K562 (cell line): ENCODE measurements around the gene KHSRP.
A peak's percentile ranks its signal among the peaks of the same experiment; 100 is the strongest.

Experiments
- SIN3A ChIP-seq, 2 experiments: fragments of 150-350 bp in 1 of 2; IDR thresholded peaks; 2 replicates each; pipeline ENCODE4 v1.6.1; 2011 to 2016; ENCODE audit warnings: borderline replicate concordance in 2 of 2, low read depth in 2 of 2, low read length in 2 of 2, mild to moderate bottlenecking in 2 of 2, moderate library complexity in 2 of 2; ENCODE audit not compliant: control insufficient read depth in 1 of 2
- TF ChIP-seq, protein P1 (sequence below): fragments of 450-650 bp; IDR thresholded peaks from one replicate; pipeline ENCODE4 v1.6.1; 2018; ENCODE audit warnings: mild to moderate bottlenecking, moderate library complexity; ENCODE audit not compliant: partially characterized antibody

DNA sequence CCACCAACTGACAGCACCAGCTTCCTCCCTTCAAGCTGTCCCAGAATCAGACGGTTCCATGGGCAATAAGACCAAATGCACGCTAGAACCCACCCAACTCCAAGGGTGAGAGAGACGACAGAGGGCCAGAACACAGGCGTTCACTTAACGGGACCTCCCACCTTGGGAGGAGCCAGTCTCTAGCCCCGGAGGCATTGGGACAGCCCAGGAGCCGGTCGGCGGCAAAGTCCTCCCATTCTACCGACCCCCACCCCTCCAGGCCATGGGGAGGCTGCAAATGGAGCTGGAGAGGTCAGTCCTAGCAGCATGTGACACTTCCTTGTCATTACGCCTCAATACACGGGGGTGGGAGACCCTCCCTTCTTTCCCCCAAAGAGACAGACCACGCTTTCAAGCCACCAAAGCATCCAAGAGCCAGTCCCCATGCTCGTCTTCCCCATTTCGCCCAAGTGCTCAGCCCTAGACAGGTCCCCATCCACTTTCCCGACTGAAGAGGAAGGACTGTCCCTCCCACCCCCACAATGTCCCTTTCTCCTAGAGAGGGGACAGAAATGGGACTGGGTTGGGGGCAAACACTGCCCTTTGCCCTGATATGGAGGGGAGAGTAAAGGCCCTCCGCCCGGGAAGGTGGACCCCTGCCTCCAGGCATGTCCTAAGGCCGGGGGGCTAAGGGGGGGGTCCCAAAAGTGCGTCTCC is 964 bp downstream of the KHSRP start:
- TF ChIP-seq SIN3A (IDR thresholded peaks at IDR 0.05; ENCODE audit: borderline replicate concordance in 2 of 2, control insufficient read depth in 1 of 2, low read depth in 2 of 2, low read length in 2 of 2): peak in 1 of 2 experiments; percentile 16; a peak in 1 of 4 replicates
- TF ChIP-seq, protein P1, sequence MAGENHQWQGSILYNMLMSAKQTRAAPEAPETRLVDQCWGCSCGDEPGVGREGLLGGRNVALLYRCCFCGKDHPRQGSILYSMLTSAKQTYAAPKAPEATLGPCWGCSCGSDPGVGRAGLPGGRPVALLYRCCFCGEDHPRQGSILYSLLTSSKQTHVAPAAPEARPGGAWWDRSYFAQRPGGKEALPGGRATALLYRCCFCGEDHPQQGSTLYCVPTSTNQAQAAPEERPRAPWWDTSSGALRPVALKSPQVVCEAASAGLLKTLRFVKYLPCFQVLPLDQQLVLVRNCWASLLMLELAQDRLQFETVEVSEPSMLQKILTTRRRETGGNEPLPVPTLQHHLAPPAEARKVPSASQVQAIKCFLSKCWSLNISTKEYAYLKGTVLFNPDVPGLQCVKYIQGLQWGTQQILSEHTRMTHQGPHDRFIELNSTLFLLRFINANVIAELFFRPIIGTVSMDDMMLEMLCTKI: no peak
